ENCODE results near the gene BDH1. TPM values are rescaled to one million over a fixed set of nuclear protein-coding genes. Genes with fewer than 3 reads are reported as not detected.
A peak's percentile ranks its signal among the peaks of the same experiment; 100 is the strongest.

BDH1 gene
- polyA plus RNA-seq, 1 of the 3 experiments (the other 2 are of a cell fraction): 19.8 TPM

DNA sequence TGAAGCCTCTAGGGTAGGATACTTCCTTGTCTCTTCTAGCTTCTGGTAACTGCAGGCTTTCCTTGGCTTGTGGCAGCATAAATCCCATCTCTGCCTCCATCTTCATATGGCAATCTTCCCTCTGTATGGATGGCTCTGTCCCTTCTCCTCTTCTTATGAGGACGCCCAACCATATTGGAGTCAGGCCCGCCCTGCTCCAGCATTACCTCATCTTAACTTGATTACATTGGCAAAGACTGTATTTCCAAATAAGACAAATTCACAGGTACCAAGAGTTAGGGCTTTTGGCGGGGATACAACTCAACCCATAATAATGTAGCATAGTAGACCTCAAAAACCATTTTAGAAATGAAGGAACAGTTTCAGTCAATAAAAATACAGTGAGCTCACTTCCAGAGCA lies 75.4 kb downstream of the BDH1 start:
- 93% methylated on average over 3 of the region's 3 CpGs for WGBS (ENCODE audit: low lambda C conversion rate)
- H3F3A ChIP-seq (replicated peaks; ENCODE audit: insufficient read depth): peaks cover 4% of the 10 kb centered on the region
- H3K36me3 ChIP-seq (replicated peaks in 1 of 2; ENCODE audit: control insufficient read depth in 1 of 2, insufficient read depth in 2 of 2, low read length in 1 of 2): no peaks in the 10 kb centered on the region
- ChIA-PET CTCF (interaction anchor here (0.6 to 1.4 kb wide), 3 partner anchors 11 to 29 kb away, joined by 3 to 4 read pairs (median 4); no protein-coding TSS in a partner anchor), POLR2A (interaction anchor here (1.0 kb wide), 1 partner anchor 13 kb away, joined by 3 read pairs; no protein-coding TSS in a partner anchor)
- H3K4me1 ChIP-seq (ENCODE audit: control insufficient read depth in 1 of 2, insufficient read depth in 2 of 2, low read depth in 1 of 2, low read length in 1 of 2): peaks cover 18% of the 10 kb centered on the region in 2 experiments; a peak in 3 of 4 replicates
- H3K4me2 ChIP-seq: no peak overlapping the region
- no peak for DNase-seq
- H3K4me3 ChIP-seq (ENCODE audit: low read depth in 2 of 2, low read length in 1 of 2): no peak overlapping the region
- H3K9ac ChIP-seq: no peak overlapping the region
- H3K27me3 ChIP-seq (ENCODE audit: insufficient read depth): no peaks in the 10 kb centered on the region
- no peaks in the 10 kb centered on the region for H3K79me2 ChIP-seq (ENCODE audit: insufficient read depth)
- TF ChIP-seq YY1 (IDR thresholded peaks at IDR 0.05; ENCODE audit: low read depth) (no peak), EP300 (IDR thresholded peaks at IDR 0.05; ENCODE audit: borderline replicate concordance in 1 of 2, low read depth in 1 of 2, low read length in 1 of 2) (no peak), FOXM1 (IDR thresholded peaks at IDR 0.05; ENCODE audit: low read depth) (no peak), GABPA (IDR thresholded peaks at IDR 0.05; ENCODE audit: low read depth) (no peak), RFX5 (IDR thresholded peaks at IDR 0.05; ENCODE audit: low read length) (no peak), SIN3A (IDR thresholded peaks at IDR 0.05; ENCODE audit: borderline replicate concordance, low read depth, low read length) (no peak), NFIC (IDR thresholded peaks at IDR 0.05; ENCODE audit: borderline replicate concordance) (no peak), ELF1 (IDR thresholded peaks at IDR 0.05) (no peak), POLR2AphosphoS5 (IDR thresholded peaks at IDR 0.05; ENCODE audit: low read depth, low read length) (no peak)
- TF ChIP-seq, protein P1, sequence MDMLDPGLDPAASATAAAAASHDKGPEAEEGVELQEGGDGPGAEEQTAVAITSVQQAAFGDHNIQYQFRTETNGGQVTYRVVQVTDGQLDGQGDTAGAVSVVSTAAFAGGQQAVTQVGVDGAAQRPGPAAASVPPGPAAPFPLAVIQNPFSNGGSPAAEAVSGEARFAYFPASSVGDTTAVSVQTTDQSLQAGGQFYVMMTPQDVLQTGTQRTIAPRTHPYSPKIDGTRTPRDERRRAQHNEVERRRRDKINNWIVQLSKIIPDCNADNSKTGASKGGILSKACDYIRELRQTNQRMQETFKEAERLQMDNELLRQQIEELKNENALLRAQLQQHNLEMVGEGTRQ (IDR thresholded peaks at IDR 0.05; ENCODE audit: borderline replicate concordance, low read depth, low read length): no peak
- TF ChIP-seq, protein P2, sequence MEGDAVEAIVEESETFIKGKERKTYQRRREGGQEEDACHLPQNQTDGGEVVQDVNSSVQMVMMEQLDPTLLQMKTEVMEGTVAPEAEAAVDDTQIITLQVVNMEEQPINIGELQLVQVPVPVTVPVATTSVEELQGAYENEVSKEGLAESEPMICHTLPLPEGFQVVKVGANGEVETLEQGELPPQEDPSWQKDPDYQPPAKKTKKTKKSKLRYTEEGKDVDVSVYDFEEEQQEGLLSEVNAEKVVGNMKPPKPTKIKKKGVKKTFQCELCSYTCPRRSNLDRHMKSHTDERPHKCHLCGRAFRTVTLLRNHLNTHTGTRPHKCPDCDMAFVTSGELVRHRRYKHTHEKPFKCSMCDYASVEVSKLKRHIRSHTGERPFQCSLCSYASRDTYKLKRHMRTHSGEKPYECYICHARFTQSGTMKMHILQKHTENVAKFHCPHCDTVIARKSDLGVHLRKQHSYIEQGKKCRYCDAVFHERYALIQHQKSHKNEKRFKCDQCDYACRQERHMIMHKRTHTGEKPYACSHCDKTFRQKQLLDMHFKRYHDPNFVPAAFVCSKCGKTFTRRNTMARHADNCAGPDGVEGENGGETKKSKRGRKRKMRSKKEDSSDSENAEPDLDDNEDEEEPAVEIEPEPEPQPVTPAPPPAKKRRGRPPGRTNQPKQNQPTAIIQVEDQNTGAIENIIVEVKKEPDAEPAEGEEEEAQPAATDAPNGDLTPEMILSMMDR (IDR thresholded peaks at IDR 0.05): no peak
- no peak overlapping the region for H2AFZ ChIP-seq (ENCODE audit: low read depth)
- no peaks in the 10 kb centered on the region for H3K9me3 ChIP-seq
- H3K27ac ChIP-seq (ENCODE audit: low read depth in 2 of 2, low read length in 1 of 2): no peak overlapping the region
- no peaks in the 10 kb centered on the region for H4K20me1 ChIP-seq (ENCODE audit: insufficient read depth)
- no peaks in the 10 kb centered on the region for H3K9me2 ChIP-seq

DNA sequence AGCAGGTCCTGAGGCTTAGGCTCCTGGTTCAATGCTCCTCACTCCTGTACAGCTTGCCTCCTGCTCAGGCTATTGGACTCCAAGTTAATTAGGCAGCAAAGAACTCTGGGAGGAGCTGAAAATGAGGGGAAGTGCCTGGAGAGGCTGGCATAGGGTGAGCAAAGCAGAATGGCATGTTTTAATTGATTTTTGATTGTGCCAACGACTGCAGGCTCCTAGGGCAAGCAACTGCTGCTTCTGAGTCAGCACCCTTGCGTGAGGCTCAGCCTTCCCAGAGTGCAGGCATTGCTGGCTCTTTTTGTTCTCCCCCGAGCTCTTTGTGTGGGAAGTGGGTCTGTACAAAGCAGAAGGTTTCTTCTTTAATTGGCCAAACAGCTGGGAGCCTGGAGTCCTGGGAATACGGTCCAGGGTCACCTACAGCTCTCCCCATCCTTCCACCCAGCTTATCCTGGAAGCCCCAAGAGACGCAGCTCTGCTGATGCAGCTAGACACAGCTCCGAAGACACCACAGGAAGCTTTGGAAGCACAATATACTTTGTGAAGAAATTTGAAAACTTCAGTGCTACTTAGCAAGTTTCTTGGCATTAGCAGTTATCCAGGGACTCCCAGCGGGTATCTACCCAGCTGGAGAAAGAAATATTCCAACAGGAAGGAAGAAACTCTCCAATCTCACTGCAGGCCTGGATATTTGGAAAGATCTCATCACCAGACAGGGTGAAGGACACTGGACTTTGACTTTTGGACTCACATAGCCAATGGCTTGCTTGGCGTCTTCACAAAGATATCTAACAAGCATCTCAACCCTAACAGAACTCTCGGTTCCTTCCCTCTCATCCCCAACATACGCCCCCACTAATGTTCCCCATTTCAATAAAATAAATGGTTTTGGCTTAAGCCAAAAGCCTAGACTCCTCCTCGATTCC lies 76.8 kb downstream of the BDH1 start:
- POLR2A ChIA-PET: interaction anchor here (1.4 kb wide), 1 partner anchor 12 kb away, joined by 4 read pairs; no protein-coding TSS in a partner anchor
- TF ChIP-seq RXRA (IDR thresholded peaks at IDR 0.05; ENCODE audit: borderline replicate concordance, low read depth): no peak
- no peak for TF ChIP-seq ELF1 (IDR thresholded peaks at IDR 0.05)
- TF ChIP-seq, protein P1 (IDR thresholded peaks at IDR 0.05; ENCODE audit: borderline replicate concordance, low read depth, low read length): no peak
- TF ChIP-seq NRF1 (IDR thresholded peaks at IDR 0.05; ENCODE audit: low read depth, low read length): no peak
- TF ChIP-seq POLR2AphosphoS5 (IDR thresholded peaks at IDR 0.05; ENCODE audit: low read depth, low read length): no peak
- peak; percentile 21; the same call in 1 of the 2 replicates for TF ChIP-seq FOSL2 (IDR thresholded peaks at IDR 0.05; ENCODE audit: borderline replicate concordance, low read depth)
- TF ChIP-seq, protein P3, sequence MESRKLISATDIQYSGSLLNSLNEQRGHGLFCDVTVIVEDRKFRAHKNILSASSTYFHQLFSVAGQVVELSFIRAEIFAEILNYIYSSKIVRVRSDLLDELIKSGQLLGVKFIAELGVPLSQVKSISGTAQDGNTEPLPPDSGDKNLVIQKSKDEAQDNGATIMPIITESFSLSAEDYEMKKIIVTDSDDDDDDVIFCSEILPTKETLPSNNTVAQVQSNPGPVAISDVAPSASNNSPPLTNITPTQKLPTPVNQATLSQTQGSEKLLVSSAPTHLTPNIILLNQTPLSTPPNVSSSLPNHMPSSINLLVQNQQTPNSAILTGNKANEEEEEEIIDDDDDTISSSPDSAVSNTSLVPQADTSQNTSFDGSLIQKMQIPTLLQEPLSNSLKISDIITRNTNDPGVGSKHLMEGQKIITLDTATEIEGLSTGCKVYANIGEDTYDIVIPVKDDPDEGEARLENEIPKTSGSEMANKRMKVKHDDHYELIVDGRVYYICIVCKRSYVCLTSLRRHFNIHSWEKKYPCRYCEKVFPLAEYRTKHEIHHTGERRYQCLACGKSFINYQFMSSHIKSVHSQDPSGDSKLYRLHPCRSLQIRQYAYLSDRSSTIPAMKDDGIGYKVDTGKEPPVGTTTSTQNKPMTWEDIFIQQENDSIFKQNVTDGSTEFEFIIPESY (IDR thresholded peaks at IDR 0.05; ENCODE audit: borderline replicate concordance, low read depth): no peak
- TF ChIP-seq, protein P4, sequence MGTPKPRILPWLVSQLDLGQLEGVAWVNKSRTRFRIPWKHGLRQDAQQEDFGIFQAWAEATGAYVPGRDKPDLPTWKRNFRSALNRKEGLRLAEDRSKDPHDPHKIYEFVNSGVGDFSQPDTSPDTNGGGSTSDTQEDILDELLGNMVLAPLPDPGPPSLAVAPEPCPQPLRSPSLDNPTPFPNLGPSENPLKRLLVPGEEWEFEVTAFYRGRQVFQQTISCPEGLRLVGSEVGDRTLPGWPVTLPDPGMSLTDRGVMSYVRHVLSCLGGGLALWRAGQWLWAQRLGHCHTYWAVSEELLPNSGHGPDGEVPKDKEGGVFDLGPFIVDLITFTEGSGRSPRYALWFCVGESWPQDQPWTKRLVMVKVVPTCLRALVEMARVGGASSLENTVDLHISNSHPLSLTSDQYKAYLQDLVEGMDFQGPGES (IDR thresholded peaks at IDR 0.05; ENCODE audit: low read depth, low read length): no peak
- no peak for TF ChIP-seq MXI1 (IDR thresholded peaks at IDR 0.05; ENCODE audit: low read depth, low read length)
- no peak for TF ChIP-seq FOXJ3 (CRISPR knock-in tag; IDR thresholded peaks at IDR 0.05)
- peak; percentile 23; the same call in 1 of the 2 replicates for TF ChIP-seq TCF12 (IDR thresholded peaks at IDR 0.05)

More for the DNA sequence above, 76.8 kb downstream of the BDH1 start:
- H3K27me3 ChIP-seq (ENCODE audit: insufficient read depth): no peaks in the 10 kb centered on the region
- no peaks in the 10 kb centered on the region for H3K36me3 ChIP-seq (replicated peaks in 1 of 2; ENCODE audit: control insufficient read depth in 1 of 2, insufficient read depth in 2 of 2, low read length in 1 of 2)
- peaks cover 6 to 18% of the 10 kb centered on the region in 2 experiments; a peak in 3 of 4 replicates for H3K4me1 ChIP-seq (ENCODE audit: control insufficient read depth in 1 of 2, insufficient read depth in 2 of 2, low read depth in 1 of 2, low read length in 1 of 2)
- no peaks in the 10 kb centered on the region for H4K20me1 ChIP-seq (ENCODE audit: insufficient read depth)
- peak overlapping the region in 1 of 2 experiments; percentile 20; a peak in 1 of 4 replicates for H3K27ac ChIP-seq (ENCODE audit: low read depth in 2 of 2, low read length in 1 of 2)
- peak overlapping the region; percentile 78; the same call in 1 of the 2 replicates for H2AFZ ChIP-seq (ENCODE audit: low read depth)
- 79% methylated on average over 9 of the region's 11 CpGs for WGBS (ENCODE audit: low lambda C conversion rate)
- no peak overlapping the region for H3K4me3 ChIP-seq (ENCODE audit: low read depth in 2 of 2, low read length in 1 of 2)
- peak overlapping the region; percentile 27 for H3K4me2 ChIP-seq
- no peaks in the 10 kb centered on the region for H3K9me2 ChIP-seq
- no peak overlapping the region for H3K9ac ChIP-seq
- no peaks in the 10 kb centered on the region for H3K9me3 ChIP-seq
- no peaks in the 10 kb centered on the region for H3K79me2 ChIP-seq (ENCODE audit: insufficient read depth)
- peaks cover 4% of the 10 kb centered on the region for H3F3A ChIP-seq (replicated peaks; ENCODE audit: insufficient read depth)
- CTCF ChIA-PET: interaction anchor here (0.8 to 1.4 kb wide), 3 partner anchors 16 to 31 kb away, joined by 3 read pairs; no protein-coding TSS in a partner anchor
- no peak for DNase-seq

All from SK-N-SH (cell line).